Breast epithelium (tissue), 4 donors: ENCODE data around the gene RAB7B. TPM values are rescaled to one million over a fixed set of nuclear protein-coding genes. Genes with fewer than 3 reads are reported as not detected.

Experiments
- DNase-seq, 2 donors: peaks; one replicate each; pipeline ENCODE4 v3.0.0-alpha.2; 2019; ENCODE audit warnings: low spot score in 2 of 2
- H3K27ac ChIP-seq, 2 donors: fragments of 200-600 bp; sonication (generic) in 1 of 2; one replicate each; pipeline ENCODE4 v1.5.1; 2016 to 2019; ENCODE audit warnings: mild to moderate bottlenecking in 1 of 2
- H3K27me3 ChIP-seq, 2 donors: fragments of 200-600 bp; sonication (generic) in 1 of 2; one replicate each; pipeline versions ENCODE4 v1.5.1 to v1.6.0; 2017 to 2019; ENCODE audit warnings: control low read depth in 1 of 2, mild to moderate bottlenecking in 1 of 2
- H3K36me3 ChIP-seq: fragments of 200-600 bp; one replicate; pipeline ENCODE4 v1.5.1; 2019
- H3K4me1 ChIP-seq, 2 donors: fragments of 200-600 bp; sonication (generic); one replicate each; pipeline ENCODE4 v1.5.1; 2016 to 2019; ENCODE audit warnings: control low read depth in 1 of 2
- H3K4me3 ChIP-seq, 3 donors: fragments of 200-600 bp; sonication (generic); 1 replicate in 2 of 3; 2 replicates in 1 of 3; pipeline ENCODE4 v1.5.1; 2016 to 2019; ENCODE audit warnings: mild to moderate bottlenecking in 3 of 3, moderate library complexity in 2 of 3
- H3K9me3 ChIP-seq, 2 donors: fragments of 200-600 bp; sonication (generic) in 1 of 2; one replicate each; pipeline ENCODE4 v1.5.1; 2016 to 2019; ENCODE audit warnings: control low read depth in 1 of 2
- CTCF ChIP-seq, 3 donors: fragments of 450-650 bp; IDR thresholded peaks; one replicate each; pipeline ENCODE4 v1.5.1; 2016 to 2017; ENCODE audit warnings: antibody characterized with exemption in 3 of 3, mild to moderate bottlenecking in 3 of 3, moderate library complexity in 3 of 3
- POLR2A ChIP-seq: fragments of 450-650 bp; IDR thresholded peaks from one replicate; pipeline ENCODE4 v1.6.1; 2016; ENCODE audit warnings: antibody characterized with exemption, mild to moderate bottlenecking, moderate library complexity
- POLR2AphosphoS5 ChIP-seq, 3 donors: sonication (generic); formaldehyde crosslinking; IDR thresholded peaks; one replicate each; pipeline ENCODE4 v1.6.1; 2017; ENCODE audit warnings: antibody characterized with exemption in 3 of 3
- intact Hi-C: fragments of 100-400 bp; cut with DNase I; formaldehyde crosslinking; loops from one replicate; pipeline ENCODE4 v1.15.1; 2023; ENCODE audit warnings: low total_unique reads
- total RNA-seq, 3 donors: library from RNA; depleted of rRNA; stranded (reverse); fragments of >200 nt; gene quantifications; one replicate each; pipeline ENCODE4 v1.1.0, GENCODE V29; 2016

RAB7B gene
- total RNA-seq, 3 donors from 2014 or later = 1.3 to 6.6 (median 2.9) TPM

GRCh38 chr1:205933671-205934618 lies 69.2 kb downstream of the RAB7B start:
- Histone ChIP-seq H3K4me3 (no peak overlapping the region), H3K36me3 (no peaks in the 10 kb centered on the region), H3K9me3 (no peaks in the 10 kb centered on the region), H3K4me1 (peaks cover 4 to 6% of the 10 kb centered on the region in 2 donors), H3K27ac (peak overlapping the region; percentile 68 to 77), H3K27me3 (no peaks in the 10 kb centered on the region)
- intact Hi-C loops = no loop called here
- TF ChIP-seq POLR2AphosphoS5 (IDR thresholded peaks at IDR 0.05) = no peak
- no peak for TF ChIP-seq CTCF (IDR thresholded peaks at IDR 0.05)
- no peak for TF ChIP-seq POLR2A
- DNase-seq = peak in 1 of 2 donors; percentile 75

GRCh38 chr1:205932776-205933175 lies 70.4 kb downstream of the RAB7B start:
- H3K27me3 ChIP-seq = no peaks in the 10 kb centered on the region
- peak overlapping the region in 1 of 2 donors; percentile 77 for H3K27ac ChIP-seq
- H3K9me3 ChIP-seq = no peaks in the 10 kb centered on the region
- TF ChIP-seq CTCF (IDR thresholded peaks at IDR 0.05) (no peak), POLR2AphosphoS5 (IDR thresholded peaks at IDR 0.05) (no peak), POLR2A (no peak)
- H3K36me3 ChIP-seq = no peaks in the 10 kb centered on the region
- H3K4me1 ChIP-seq = peaks cover 4 to 6% of the 10 kb centered on the region in 2 donors
- no peak for DNase-seq
- H3K4me3 ChIP-seq = no peak overlapping the region
- intact Hi-C loops = no loop called here

GRCh38 chr1:205930799-205931281 lies 72.4 kb downstream of the RAB7B start:
- TF ChIP-seq POLR2AphosphoS5 (IDR thresholded peaks at IDR 0.05) (no peak), CTCF (IDR thresholded peaks at IDR 0.05) (no peak), POLR2A (no peak)
- intact Hi-C loops = no loop called here

GRCh38 chr1:205930195-205930577 lies 73.0 kb downstream of the RAB7B start:
- H3K27me3 ChIP-seq = no peaks in the 10 kb centered on the region
- H3K27ac ChIP-seq = no peak overlapping the region

More at GRCh38 chr1:205930799-205931281, 72.4 kb downstream of the RAB7B start:
- Histone ChIP-seq H3K9me3 (no peaks in the 10 kb centered on the region), H3K4me1 (peaks cover 4 to 6% of the 10 kb centered on the region in 2 donors), H3K27ac (no peak overlapping the region), H3K4me3 (no peak overlapping the region), H3K36me3 (no peaks in the 10 kb centered on the region), H3K27me3 (no peaks in the 10 kb centered on the region)
- DNase-seq = no peak

More at GRCh38 chr1:205930195-205930577, 73.0 kb downstream of the RAB7B start:
- H3K4me3 ChIP-seq = no peak overlapping the region
- no peak for DNase-seq
- H3K4me1 ChIP-seq = peaks cover 4 to 6% of the 10 kb centered on the region in 2 donors
- TF ChIP-seq POLR2AphosphoS5 (IDR thresholded peaks at IDR 0.05) = no peak
- TF ChIP-seq POLR2A = no peak
- TF ChIP-seq CTCF (IDR thresholded peaks at IDR 0.05) = no peak
- H3K36me3 ChIP-seq = no peaks in the 10 kb centered on the region
- intact Hi-C loops = no loop called here
- no peaks in the 10 kb centered on the region for H3K9me3 ChIP-seq
